Activated CD4-positive, alpha-beta T cell treated with anti-CD3 and anti-CD28 coated beads, Interleukin-2, amount 50 U/mL, for 16 hours (primary cell): ENCODE data around the gene RNF144B.
"Not testable (repeated sequence)": the region's sequence is repeated elsewhere in the genome, so short reads cannot be mapped to it uniquely, and the experiment has no call there.

Experiments used
- DNase-seq: peaks from one replicate; pipeline ENCODE4 v3.0.0-alpha.2; 2020

Gene RNF144B

DNA sequence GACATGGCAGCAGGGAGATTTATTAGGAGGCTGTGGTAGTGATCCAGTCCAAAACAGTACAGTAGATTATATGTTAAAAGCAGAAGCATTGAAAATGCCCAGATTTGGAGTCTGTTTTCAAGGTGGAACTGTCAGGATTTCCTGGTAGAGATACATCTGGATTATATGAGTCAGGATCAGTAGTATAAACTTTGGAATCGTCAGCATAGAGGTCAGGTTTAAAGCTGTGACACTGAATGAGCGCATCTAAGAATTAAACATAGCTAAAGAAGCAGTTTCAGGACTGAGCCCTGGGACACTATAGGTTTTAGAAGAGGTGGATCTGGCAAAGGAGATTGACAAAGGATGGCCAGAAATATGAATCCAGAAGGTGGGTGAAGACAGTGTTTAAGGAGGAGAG, 60.4 kb downstream of the RNF144B start:
- DNase-seq: no peak

DNA sequence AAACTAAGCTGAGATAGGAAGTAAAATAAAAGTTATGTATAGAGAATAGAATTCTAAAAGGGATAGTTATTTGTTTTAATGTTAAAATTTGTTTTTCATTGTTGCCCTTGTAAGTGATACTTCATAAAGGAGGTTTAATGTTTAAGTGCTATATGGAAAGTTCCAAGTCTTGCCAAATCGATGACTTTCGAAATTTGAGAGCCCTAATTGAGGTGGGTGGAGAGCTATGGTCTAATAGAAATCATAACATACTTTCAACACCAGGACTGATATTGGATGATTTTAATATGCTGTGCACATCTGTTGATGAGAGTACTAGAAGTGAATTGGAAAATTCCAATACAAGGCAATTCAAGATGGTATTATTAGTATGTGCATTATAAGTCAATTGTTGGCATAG, 64.6 kb downstream of the RNF144B start:
- DNase-seq: no peak

GRCh38 chr6:18454446-18454845, 67.3 kb downstream of the RNF144B start:
- no peak for DNase-seq

DNA sequence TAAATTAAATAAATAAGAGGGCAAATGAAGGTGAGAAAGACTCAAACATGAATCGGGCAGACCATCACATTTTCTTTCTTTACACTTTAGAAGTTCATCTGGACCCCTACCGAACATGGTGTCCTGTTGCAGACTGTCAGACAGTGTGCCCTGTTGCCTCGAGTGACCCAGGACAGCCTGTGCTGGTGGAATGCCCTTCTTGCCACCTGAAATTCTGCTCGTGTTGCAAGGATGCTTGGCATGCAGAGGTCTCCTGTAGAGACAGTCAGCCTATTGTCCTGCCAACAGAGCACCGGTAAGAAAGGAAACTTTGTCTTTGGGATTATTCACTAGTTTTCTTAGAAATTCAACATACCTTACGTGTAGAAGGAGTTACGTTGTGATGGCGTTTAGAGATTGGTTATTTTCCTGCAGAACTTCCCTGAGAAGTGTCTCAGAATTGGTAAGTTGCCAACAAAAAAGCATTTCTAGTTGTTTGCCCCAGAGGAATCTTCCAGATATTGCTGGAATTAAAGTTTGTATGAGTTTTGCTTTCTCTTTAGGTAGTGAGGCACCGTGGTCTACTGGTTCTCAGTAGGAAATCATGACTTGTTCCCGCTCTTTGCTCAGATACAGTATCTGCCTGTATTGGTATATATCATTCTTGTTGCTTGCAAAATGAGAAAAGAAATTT, 70.1 kb downstream of the RNF144B start:
- no peak for DNase-seq

DNA sequence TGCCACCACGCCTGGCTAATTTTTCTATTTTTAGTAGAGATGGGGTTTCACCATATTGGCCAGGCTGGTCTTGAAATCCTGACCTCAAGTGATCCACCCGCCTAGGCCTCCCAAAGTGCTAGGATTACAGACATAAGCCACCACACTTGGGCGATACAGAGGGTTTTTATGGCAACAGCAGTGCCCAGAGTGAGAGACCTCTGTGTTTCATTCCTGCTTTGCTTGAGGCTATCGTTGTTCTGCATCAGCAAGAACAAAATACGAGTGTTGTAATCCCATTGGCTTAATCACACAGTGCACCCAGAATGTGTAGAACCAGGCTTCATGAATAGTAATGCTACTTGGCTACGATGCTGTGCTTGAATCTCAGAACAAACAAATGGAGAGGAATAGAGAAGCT, 70.9 kb downstream of the RNF144B start:
- not testable (repeated sequence) for DNase-seq

GRCh38 chr6:18463429-18463828, 76.3 kb downstream of the RNF144B start:
- no peak for DNase-seq

- no peak for DNase-seq
These were observed 77.0 kb downstream of the RNF144B start for GRCh38 chr6:18464176-18464575.

- DNase-seq: no peak
These were observed 78.4 kb downstream of the RNF144B start for GRCh38 chr6:18465410-18466154.

- DNase-seq: no peak
These were observed 80.8 kb downstream of the RNF144B start for GRCh38 chr6:18467741-18468502.

DNA sequence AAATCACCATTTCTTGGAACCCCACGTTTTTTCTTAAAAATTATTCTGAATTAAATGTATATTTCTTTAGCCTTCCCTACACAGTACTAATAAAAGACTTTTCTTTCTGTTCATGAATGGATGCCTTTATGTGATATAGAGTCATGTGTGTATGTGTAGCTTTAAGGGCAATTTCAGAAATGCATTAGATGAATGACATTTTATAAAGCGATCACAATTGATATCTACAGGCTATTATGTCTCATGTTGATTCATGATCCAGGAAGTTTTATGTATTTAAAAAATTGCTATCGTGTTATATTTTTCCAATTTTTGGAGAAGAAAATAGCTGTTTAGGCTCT, 81.3 kb downstream of the RNF144B start:
- no peak for DNase-seq

DNA sequence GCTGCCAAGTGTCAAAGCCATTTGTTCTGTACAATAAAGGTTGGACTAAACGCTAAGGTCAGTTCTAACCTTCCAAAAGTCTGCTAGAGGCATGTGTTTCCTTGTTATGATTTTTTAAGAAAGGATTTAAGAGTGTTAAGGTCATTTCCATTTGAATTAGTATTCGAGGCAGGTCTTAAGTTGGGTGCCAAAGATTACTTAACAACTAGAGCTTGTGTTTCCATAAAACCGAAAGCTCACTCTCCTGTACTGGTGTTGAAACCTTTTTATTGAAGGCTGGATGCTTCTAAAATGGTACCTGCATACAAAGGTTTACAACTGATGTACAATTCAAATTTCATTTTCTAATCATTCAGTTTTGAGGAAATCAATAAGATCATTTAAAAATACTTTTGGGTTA, 82.4 kb downstream of the RNF144B start:
- no peak for DNase-seq

- DNase-seq: no peak
These were observed 84.2 kb downstream of the RNF144B start for GRCh38 chr6:18471232-18471964.

- no peak for DNase-seq
These were observed 85.8 kb downstream of the RNF144B start for GRCh38 chr6:18472941-18473340.

DNA sequence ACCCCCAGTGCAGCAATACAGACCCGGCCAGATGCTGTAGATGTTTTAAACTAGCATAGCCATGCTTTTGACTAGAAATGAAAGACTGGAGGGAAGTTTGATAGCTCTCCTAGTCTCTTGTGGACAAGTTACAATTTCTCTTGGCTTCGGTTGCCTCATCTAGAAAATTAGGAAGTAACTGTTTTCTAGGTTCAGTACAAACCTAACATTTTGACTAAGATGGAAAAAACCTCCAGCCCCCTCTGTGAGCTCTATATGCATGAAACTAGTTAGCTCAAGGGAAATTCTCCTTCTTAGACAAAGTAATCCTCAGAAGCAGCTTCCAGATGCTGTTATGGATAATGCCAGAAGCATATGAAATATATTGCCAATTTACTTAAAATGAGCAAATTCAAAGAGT, 86.6 kb downstream of the RNF144B start:
- no peak for DNase-seq

- no peak for DNase-seq
These were observed 90.3 kb downstream of the RNF144B start for GRCh38 chr6:18477301-18477941.

- DNase-seq: no peak
These were observed 91.5 kb downstream of the RNF144B start for GRCh38 chr6:18478610-18479009.

GRCh38 chr6:18481870-18482269, 94.7 kb downstream of the RNF144B start:
- no peak for DNase-seq

GRCh38 chr6:18485660-18486435, 98.7 kb downstream of the RNF144B start:
- DNase-seq: peak; percentile 56

GRCh38 chr6:18488004-18488403, 100.9 kb downstream of the RNF144B start:
- DNase-seq: no peak

DNA sequence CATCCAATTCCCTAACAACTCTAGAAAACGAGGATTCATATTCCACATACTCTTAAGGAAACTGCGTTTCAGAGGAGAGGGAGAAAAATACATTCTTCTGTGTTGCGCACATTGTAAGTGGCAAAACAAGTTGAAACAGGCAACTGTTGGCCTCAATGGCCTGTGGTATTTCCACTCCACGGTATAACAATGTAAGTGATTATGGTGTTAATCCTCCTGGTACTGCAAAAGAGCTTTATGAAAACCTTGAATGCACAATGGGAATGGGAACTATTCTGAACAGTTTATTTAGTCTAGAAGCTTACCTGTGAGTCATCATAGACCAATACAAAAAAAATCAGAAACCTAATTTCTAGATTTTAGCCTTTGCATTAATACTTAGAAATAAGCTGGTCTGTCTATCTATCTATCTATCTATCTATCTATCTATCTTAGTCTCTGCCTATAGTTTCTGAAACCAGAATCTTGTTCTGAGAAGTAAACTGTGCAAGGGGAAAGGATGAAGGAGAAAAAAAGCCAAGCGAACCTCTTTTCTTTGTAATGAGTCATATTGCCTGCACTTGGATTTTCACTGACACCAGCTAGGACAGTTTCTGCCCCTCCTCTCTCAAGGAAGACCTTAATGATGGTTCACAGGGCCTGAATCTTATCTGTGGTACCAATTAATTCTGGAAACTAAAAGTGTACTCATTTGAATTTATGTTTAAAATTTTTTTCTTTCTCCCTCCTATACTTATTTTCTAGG, 101.5 kb downstream of the RNF144B start:
- DNase-seq: no peak

- no peak for DNase-seq
These were observed 102.2 kb downstream of the RNF144B start for GRCh38 chr6:18489335-18489734.
